ENCODE results near the gene GET3.
A peak's percentile ranks its signal among the peaks of the same experiment; 100 is the strongest.
"Not testable (repeated sequence)": the region's sequence is repeated elsewhere in the genome, so short reads cannot be mapped to it uniquely, and the experiment has no call there.

GET3 gene

DNA sequence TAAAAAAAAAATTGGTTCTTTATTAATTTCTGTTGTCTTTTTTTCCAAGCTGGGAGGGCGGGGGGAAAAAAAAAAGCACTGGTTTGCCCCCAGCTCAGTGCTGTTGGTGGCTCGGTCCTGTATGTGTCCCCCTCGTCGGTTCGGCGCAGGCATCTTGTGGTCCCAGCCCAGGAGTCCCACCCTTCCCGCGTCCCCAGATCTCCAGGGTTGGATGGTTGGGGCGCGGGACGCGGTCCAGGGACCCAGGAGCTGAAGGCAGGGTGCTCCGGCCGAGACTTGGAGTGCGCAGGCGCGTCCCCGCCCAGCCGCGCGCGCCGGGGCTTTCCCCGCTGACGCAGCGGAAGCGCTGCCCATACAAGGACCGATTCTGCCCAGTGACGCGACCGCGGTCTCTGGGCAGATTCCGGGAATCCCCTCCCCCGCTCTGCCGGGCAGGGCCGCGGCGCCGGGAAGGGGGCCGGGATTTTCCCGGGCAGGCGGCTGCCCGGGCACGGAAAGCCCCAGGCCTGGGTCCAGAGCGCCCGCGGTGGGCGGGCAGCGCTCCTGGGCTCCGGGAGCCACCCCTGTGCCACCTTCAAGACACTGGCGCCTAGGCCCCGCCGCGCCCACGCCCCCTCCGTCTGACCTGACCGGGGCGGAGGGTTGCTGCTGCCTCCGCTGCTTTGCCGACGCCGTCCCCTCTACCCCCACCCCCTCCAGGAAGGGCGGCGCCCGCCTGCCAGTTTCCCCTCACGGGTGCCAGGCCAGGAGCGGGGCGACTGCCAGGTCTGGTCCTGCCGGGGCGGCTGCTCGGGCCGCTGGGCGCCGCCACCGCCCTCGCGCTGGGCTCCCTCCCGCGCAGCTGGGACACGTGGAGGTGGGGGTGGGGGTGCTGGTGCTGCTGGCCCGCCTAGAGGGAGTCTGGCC, 56.2 kb downstream of the GET3 start:
- peak; percentile 73 for FAIRE-seq

DNA sequence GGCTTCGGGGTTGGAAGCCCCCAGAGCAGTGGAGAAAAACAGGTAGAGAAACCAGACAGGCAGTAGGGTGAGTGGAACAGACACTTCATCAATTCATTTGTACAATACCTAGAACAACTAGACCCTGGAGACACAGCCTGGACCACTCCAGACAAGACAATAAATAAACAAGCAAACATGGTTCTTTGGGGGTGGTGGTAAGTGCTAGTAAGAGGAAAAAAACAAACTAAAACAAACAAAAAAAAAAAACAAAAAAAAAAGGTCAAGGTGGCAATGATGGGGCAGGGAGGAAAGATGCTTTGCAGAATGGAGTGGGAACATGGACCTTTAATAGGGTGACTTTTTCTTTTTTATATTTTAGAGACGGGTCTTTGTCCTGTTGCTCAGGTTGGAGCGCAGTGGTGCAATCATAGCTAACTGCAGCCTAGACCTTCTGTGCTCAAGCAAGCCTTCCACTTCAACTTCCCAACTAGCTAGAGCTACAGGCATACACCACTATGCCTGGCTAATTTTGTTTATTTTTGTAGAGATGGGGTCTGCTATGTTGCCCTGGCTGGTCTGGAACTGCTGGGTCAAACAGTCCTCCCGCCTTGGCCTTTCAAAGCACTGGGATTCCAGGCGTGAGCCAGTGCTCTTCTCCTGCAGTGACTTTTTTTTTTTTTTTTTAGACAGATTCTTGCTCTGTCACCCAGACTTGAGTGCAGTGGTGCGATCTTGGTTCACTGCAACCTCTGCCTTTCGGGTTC, 57.1 kb downstream of the GET3 start:
- no peak for FAIRE-seq

DNA sequence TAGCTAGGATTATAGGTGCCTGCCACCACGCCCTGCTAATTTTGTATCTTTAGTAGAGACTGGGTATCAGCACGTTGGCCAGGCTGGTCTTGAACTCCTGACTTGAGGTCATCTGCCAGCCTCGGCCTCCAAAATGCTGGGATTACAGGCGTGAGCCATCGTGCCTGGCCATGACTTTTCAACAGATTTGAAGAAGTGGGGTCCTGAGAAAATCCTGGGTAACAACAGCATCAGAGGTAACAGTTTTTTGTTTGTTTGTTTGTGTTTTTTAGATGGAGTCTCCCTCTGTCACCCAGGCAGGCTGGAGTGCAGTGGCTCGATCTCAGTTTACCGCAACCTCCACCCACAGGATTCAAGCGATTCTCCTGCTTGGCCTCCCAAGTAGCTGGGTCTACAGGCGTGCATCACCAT, 57.7 kb downstream of the GET3 start:
- no peak for FAIRE-seq

DNA sequence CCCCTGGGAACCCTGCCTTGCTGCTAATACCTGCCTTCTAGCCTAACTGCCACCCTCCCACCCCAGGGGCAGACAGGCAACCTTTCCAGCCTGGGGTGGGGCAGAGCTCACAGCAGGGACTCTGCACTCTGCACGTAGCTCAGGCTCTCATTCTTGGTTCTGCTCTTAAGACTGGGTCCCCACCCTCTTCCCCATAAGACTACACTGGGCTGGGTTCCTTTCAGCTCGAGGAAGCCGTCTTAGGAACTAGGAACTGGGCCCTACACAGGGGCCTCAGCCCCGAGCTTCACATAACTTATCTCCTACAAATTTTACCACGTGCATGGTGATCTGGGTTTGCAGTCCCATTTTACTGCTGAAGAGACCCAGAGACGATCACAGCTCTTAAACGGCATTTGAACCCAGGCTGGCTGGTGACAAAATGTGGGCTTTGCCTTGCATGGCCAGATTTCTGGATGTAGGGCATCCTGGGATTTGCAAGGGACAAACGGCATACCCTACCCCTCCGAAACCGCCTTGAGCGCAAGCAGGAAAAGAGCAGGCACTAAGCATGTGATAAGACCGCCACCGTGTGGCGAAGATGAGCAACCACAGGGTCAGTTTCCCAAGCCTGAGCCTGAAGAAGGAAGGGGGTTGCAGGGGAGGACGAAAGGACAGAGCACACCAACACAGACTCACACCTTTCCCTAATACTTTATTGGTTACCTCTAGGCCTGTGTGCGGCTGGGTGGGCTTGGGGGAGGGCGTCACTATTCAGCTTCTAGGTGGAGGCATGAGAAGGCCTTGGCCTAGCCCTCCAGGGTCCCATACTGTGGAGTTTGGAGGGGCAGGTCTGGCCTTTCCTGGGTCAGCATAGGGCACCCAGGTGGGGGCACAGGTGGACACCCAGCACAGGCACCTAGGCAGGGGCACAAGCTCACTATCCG, 59.1 kb downstream of the GET3 start:
- FAIRE-seq, result peak; percentile 91

DNA sequence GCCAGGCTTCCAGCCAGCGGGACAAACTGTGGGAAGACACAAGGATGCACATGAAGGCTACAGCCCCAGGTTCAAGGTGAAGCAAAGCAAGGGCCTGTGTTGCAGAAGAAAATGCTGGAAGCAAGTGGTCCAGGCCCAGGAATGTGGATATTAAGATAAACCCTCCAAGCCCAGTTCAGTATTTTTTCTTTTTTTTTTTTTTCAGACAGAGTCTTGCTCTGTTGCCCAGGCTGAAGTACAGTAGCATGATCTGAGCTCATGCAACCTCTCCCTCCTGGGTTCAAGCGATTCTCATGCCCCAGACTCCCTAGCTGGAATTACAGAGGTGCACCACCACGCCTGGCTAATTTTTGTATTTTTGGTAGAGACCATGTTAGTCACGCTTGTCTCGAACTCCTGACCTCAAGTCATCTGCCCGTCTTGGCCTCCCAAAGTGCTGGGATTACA, 59.9 kb downstream of the GET3 start:
- no peak for FAIRE-seq

DNA sequence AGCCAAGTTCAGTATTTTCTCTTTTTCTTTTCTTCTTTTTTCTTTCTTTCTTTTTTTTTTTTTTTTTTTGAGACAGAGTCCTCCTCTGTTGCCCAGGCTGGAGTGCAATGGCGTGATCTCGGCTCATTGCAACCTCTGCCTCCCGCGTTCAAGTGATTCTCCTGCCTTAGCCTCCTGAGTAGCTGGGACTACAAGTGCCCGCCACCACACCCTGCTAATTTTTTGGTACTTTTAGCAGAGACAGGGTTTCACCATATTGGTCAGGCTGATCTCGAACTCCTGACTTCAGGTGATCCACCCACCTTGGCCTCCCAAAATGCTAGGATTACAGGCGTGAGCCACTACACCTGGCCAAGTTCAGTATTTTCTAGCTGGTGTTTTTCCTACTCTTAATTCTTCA, 60.3 kb downstream of the GET3 start:
- not testable (repeated sequence) for FAIRE-seq

Data from G401.6 (cell line).